Measurements from ENCODE around the gene KIF26B.

KIF26B gene

DNA sequence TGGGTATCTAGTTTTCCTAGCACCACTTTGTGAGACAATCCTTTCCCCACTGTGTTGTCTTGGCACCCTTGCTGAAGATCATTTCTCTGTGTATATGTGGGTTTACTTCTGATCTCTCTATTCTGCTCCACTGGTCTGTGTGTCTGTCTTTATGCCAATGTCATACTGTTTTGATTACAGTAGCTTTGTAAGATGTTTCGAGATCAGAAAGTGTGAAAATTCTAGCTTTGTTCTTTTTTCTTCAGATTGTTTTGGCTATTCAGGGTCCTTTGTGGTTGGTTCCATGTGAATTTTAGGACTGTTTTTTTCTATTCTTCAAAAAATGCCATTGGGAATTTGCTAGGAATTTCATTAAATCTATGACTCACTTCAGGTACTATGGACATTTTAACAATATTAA is 116.2 kb downstream of the KIF26B start:
- Histone ChIP-seq H3K27me3 (ENCODE audit: insufficient read depth, low read length, poor library complexity, severe bottlenecking) (no peaks in the 10 kb centered on the region), H3K4me2 (ENCODE audit: low read depth, low read length, poor library complexity, severe bottlenecking) (no peak overlapping the region), H3K4me3 (ENCODE audit: low read length, poor library complexity, severe bottlenecking) (no peak overlapping the region), H2AFZ (ENCODE audit: low read length) (no peak overlapping the region), H3F3A (ENCODE audit: low read depth) (no peaks in the 10 kb centered on the region), H3K9me2 (replicated peaks; ENCODE audit: low read depth, low read length) (no peaks in the 10 kb centered on the region), H3K4me1 (ENCODE audit: insufficient read depth, low read length, poor library complexity, severe bottlenecking) (no peaks in the 10 kb centered on the region), H4K20me1 (ENCODE audit: insufficient read depth, low read length, poor library complexity, severe bottlenecking) (no peaks in the 10 kb centered on the region), H3K79me2 (ENCODE audit: insufficient read depth, low read length) (no peaks in the 10 kb centered on the region), H3K36me3 (ENCODE audit: insufficient read depth, low read length) (no peaks in the 10 kb centered on the region), H3K9me3 (ENCODE audit: insufficient read depth, low read depth, low read length) (no peaks in the 10 kb centered on the region), H3K9ac (ENCODE audit: low read depth, low read length, poor library complexity, severe bottlenecking) (no peak overlapping the region)
- TF ChIP-seq, protein P1, sequence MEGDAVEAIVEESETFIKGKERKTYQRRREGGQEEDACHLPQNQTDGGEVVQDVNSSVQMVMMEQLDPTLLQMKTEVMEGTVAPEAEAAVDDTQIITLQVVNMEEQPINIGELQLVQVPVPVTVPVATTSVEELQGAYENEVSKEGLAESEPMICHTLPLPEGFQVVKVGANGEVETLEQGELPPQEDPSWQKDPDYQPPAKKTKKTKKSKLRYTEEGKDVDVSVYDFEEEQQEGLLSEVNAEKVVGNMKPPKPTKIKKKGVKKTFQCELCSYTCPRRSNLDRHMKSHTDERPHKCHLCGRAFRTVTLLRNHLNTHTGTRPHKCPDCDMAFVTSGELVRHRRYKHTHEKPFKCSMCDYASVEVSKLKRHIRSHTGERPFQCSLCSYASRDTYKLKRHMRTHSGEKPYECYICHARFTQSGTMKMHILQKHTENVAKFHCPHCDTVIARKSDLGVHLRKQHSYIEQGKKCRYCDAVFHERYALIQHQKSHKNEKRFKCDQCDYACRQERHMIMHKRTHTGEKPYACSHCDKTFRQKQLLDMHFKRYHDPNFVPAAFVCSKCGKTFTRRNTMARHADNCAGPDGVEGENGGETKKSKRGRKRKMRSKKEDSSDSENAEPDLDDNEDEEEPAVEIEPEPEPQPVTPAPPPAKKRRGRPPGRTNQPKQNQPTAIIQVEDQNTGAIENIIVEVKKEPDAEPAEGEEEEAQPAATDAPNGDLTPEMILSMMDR (conservative IDR thresholded peaks at IDR 0.05; ENCODE audit: low read length): no peak
- TF ChIP-seq EZH2phosphoT487 (IDR thresholded peaks at IDR 0.05; ENCODE audit: borderline replicate concordance): no peak

DNA sequence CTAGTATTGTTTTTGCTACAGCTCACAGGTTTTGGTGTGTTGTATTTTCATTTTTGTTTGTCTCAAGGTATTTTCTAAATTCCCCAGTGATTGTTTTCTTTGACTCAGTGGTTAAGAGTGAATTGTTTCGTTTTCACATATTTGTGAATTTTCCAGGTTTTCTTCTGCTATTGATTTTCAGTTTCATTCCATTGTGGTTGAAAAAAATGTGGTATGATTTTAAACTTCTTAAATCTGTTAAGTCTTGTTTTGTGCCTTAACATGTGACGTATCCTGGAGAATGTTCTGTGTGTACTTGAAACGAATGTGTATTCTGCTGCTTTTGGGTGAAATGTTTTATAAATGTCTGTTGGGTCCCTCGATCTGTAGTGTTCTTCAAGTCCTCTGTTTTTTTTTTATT is 117.9 kb downstream of the KIF26B start:
- TF ChIP-seq, protein P1 (conservative IDR thresholded peaks at IDR 0.05; ENCODE audit: low read length): no peak
- no peak for TF ChIP-seq EZH2phosphoT487 (IDR thresholded peaks at IDR 0.05; ENCODE audit: borderline replicate concordance)
- no peak overlapping the region for H3K9ac ChIP-seq (ENCODE audit: low read depth, low read length, poor library complexity, severe bottlenecking)
- no peak overlapping the region for H3K4me3 ChIP-seq (ENCODE audit: low read length, poor library complexity, severe bottlenecking)
- H2AFZ ChIP-seq (ENCODE audit: low read length): no peak overlapping the region
- no peaks in the 10 kb centered on the region for H3K79me2 ChIP-seq (ENCODE audit: insufficient read depth, low read length)
- no peaks in the 10 kb centered on the region for H3K9me2 ChIP-seq (replicated peaks; ENCODE audit: low read depth, low read length)
- no peaks in the 10 kb centered on the region for H3K27me3 ChIP-seq (ENCODE audit: insufficient read depth, low read length, poor library complexity, severe bottlenecking)
- H3F3A ChIP-seq (ENCODE audit: low read depth): no peaks in the 10 kb centered on the region
- H3K9me3 ChIP-seq (ENCODE audit: insufficient read depth, low read depth, low read length): no peaks in the 10 kb centered on the region
- H3K4me2 ChIP-seq (ENCODE audit: low read depth, low read length, poor library complexity, severe bottlenecking): no peak overlapping the region
- no peaks in the 10 kb centered on the region for H4K20me1 ChIP-seq (ENCODE audit: insufficient read depth, low read length, poor library complexity, severe bottlenecking)
- no peaks in the 10 kb centered on the region for H3K36me3 ChIP-seq (ENCODE audit: insufficient read depth, low read length)
- H3K4me1 ChIP-seq (ENCODE audit: insufficient read depth, low read length, poor library complexity, severe bottlenecking): no peaks in the 10 kb centered on the region

DNA sequence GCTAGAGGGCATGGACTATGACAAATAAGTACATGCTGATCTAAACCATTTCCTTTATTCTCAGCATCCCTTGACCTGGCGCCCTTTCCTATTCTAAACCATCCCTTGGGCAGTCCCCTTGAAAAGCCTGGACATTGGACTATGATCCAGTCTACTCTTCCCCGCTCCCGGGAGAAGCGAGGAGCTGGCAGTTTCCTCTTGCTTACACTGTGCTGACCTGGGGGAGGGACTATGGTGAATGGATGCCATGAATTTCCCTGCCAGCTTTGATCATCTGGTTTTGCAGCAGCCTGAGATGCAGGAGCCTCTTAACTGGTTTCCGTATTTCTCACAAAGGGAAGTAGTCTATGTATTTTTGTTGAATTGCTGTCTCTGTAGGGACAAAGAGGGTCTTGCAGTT is 121.7 kb downstream of the KIF26B start:
- Histone ChIP-seq H3K9ac (ENCODE audit: low read depth, low read length, poor library complexity, severe bottlenecking) (no peak overlapping the region), H3K4me3 (ENCODE audit: low read length, poor library complexity, severe bottlenecking) (no peak overlapping the region), H3K4me2 (ENCODE audit: low read depth, low read length, poor library complexity, severe bottlenecking) (no peak overlapping the region), H3F3A (ENCODE audit: low read depth) (no peaks in the 10 kb centered on the region), H4K20me1 (ENCODE audit: insufficient read depth, low read length, poor library complexity, severe bottlenecking) (no peaks in the 10 kb centered on the region), H3K79me2 (ENCODE audit: insufficient read depth, low read length) (no peaks in the 10 kb centered on the region), H3K27me3 (ENCODE audit: insufficient read depth, low read length, poor library complexity, severe bottlenecking) (no peaks in the 10 kb centered on the region), H2AFZ (ENCODE audit: low read length) (peak overlapping the region; percentile 48), H3K4me1 (ENCODE audit: insufficient read depth, low read length, poor library complexity, severe bottlenecking) (no peaks in the 10 kb centered on the region), H3K9me2 (replicated peaks; ENCODE audit: low read depth, low read length) (no peaks in the 10 kb centered on the region), H3K9me3 (ENCODE audit: insufficient read depth, low read depth, low read length) (no peaks in the 10 kb centered on the region), H3K36me3 (ENCODE audit: insufficient read depth, low read length) (no peaks in the 10 kb centered on the region)
- no peak for TF ChIP-seq EZH2phosphoT487 (IDR thresholded peaks at IDR 0.05; ENCODE audit: borderline replicate concordance)
- TF ChIP-seq, protein P1 (conservative IDR thresholded peaks at IDR 0.05; ENCODE audit: low read length): no peak

Data from Loucy (cell line).